Natural killer cell (primary cell): ENCODE results near the gene PPP4C. TPM values are rescaled to one million over a fixed set of nuclear protein-coding genes. Genes with fewer than 3 reads are reported as not detected.

Experiments used
- ATAC-seq, 3 donors: fragments of 150-1000 bp in 2 of 3; fragments of 200-7000 bp in 1 of 3; cut with Tn5 transposase; 1 replicate in 1 of 3; 2 replicates in 2 of 3; pipeline ENCODE4 v1.10.0; 2021; ENCODE audit warnings: mild to moderate bottlenecking in 2 of 3, moderate library complexity in 2 of 3
- DNase-seq, 2 donors: peaks; one replicate each; pipeline versions ENCODE4 v3.0.0 to v3.0.0-alpha.2; 2013 to 2021; ENCODE audit warnings: mixed read lengths in 1 of 2
- H3K27ac ChIP-seq: one replicate; pipeline ENCODE4 v1.5.1; 2013; ENCODE audit warnings: mild to moderate bottlenecking, low read length
- H3K27me3 ChIP-seq: one replicate; pipeline ENCODE4 v1.6.1; 2013; ENCODE audit warnings: low read length; ENCODE audit not compliant: control insufficient read depth, insufficient read depth
- H3K36me3 ChIP-seq: one replicate; pipeline ENCODE4 v1.6.1; 2013; ENCODE audit warnings: low read length; ENCODE audit not compliant: control insufficient read depth, insufficient read depth
- H3K4me1 ChIP-seq: one replicate; pipeline ENCODE4 v1.6.1; 2013; ENCODE audit warnings: low read length; ENCODE audit not compliant: control insufficient read depth, insufficient read depth
- H3K4me3 ChIP-seq: one replicate; pipeline ENCODE4 v1.5.1; 2013; ENCODE audit warnings: low read length
- H3K9me3 ChIP-seq: one replicate; pipeline ENCODE4 v1.6.1; 2013; ENCODE audit warnings: low read length; ENCODE audit not compliant: control insufficient read depth, insufficient read depth
- H3K27ac Mint-ChIP-seq, 2 donors: one replicate each; pipeline ENCODE4 v1.8.0; 2022; ENCODE audit warnings: mild to moderate bottlenecking in 2 of 2, mixed read lengths in 2 of 2, moderate library complexity in 1 of 2
- H3K27me3 Mint-ChIP-seq, 2 donors: one replicate each; pipeline ENCODE4 v1.8.0; 2022; ENCODE audit warnings: low read depth in 2 of 2, mixed read lengths in 2 of 2
- H3K36me3 Mint-ChIP-seq: one replicate; pipeline ENCODE4 v1.8.0; 2022; ENCODE audit warnings: mixed read lengths
- H3K4me1 Mint-ChIP-seq, 2 donors: one replicate each; pipeline ENCODE4 v1.8.0; 2022; ENCODE audit warnings: mixed read lengths in 2 of 2
- H3K4me3 Mint-ChIP-seq: one replicate; pipeline ENCODE4 v1.8.0; 2022; ENCODE audit warnings: mild to moderate bottlenecking, moderate library complexity, mixed read lengths
- H3K9me3 Mint-ChIP-seq, 2 donors: one replicate each; pipeline ENCODE4 v1.8.0; 2022; ENCODE audit warnings: mixed read lengths in 2 of 2
- WGBS: methylation state at CpG from one replicate; pipeline ENCODE4 v1.1.7; 2013; ENCODE audit warnings: missing lambda C conversion rate; ENCODE audit not compliant: insufficient coverage; 5-methylcytosine and 5-hydroxymethylcytosine counted together
- intact Hi-C: fragments of 100-400 bp; cut with micrococcal nuclease; formaldehyde crosslinking; loops from one replicate; pipeline ENCODE4 v1.14.2; 2022
- total RNA-seq, 4 donors: library from RNA; stranded (reverse); fragments of 120-200 nt in 1 of 4; gene quantifications; one replicate each; pipeline versions ENCODE4 v1.2.3 to v1.2.4, GENCODE V29; 2013 to 2022
- TF ChIP-seq, protein P1 (sequence below): fragments of 200-600 bp; IDR thresholded peaks from one replicate; pipeline ENCODE4 v1.8.0; 2022; ENCODE audit warnings: antibody characterized with exemption

The PPP4C gene
- total RNA-seq, 3 donors from 2014 or later (not counting 1 experiment from before 2014, with no cell fraction given), result 119 to 132 (median 130) TPM

DNA sequence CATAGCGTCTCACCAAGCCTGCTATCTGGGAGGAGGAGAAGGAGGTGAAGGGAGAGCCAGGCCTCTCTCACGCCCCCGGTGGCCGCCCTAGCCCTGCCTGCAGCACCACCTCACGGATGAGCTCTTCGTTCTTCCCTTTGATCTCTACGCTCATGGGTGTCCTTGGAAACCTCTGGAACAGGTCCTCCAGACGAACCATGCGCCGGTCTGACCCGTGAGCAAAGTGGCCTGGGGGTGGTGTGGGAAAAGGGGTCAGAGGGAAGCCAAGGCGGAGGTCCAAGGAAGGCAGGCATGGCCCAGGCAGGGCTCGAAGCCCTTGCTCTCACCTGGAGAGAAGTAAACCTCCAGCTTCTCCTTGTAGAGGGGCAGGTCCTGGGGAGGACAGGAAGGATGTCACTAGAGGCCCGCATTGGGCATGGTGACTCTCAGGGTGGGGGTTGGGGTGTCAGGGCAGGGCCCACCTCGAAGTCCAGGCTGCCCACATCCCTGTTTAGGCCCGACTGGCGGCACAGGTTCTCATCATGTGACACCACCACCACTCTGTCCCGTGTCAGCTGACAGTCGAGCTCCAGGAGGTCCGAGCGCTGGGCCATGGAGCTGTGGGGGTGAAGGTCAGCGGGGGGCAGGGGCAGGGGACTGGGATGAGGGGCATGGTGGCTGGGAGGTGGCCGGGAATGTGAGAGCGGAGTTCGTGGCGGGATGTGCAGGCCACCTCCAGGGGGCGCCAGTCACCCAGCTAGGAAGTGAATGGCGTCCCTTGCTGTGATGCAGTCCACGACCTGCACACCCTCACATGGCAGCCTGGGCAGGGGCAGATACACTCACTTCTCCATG lies 36.6 kb downstream of the PPP4C start:
- Histone ChIP-seq H3K36me3 (peaks cover 18% of the 10 kb centered on the region), H3K4me3 (no peak overlapping the region), H3K4me1 (no peaks in the 10 kb centered on the region), H3K27ac (no peak overlapping the region), H3K9me3 (no peaks in the 10 kb centered on the region), H3K27me3 (no peaks in the 10 kb centered on the region)
- ATAC-seq, result peak in 1 of 3 donors; percentile 60
- intact Hi-C loops, result no loop called here
- 88% methylated on average over 29 of the region's 29 CpGs for WGBS
- peak overlapping the region in 1 of 2 donors; percentile 40 for H3K27ac Mint-ChIP-seq
- H3K4me3 Mint-ChIP-seq, result no peak overlapping the region
- TF ChIP-seq, protein P1, sequence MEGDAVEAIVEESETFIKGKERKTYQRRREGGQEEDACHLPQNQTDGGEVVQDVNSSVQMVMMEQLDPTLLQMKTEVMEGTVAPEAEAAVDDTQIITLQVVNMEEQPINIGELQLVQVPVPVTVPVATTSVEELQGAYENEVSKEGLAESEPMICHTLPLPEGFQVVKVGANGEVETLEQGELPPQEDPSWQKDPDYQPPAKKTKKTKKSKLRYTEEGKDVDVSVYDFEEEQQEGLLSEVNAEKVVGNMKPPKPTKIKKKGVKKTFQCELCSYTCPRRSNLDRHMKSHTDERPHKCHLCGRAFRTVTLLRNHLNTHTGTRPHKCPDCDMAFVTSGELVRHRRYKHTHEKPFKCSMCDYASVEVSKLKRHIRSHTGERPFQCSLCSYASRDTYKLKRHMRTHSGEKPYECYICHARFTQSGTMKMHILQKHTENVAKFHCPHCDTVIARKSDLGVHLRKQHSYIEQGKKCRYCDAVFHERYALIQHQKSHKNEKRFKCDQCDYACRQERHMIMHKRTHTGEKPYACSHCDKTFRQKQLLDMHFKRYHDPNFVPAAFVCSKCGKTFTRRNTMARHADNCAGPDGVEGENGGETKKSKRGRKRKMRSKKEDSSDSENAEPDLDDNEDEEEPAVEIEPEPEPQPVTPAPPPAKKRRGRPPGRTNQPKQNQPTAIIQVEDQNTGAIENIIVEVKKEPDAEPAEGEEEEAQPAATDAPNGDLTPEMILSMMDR, result peak; percentile 45
- peak; percentile 37 to 72 for DNase-seq
- H3K27me3 Mint-ChIP-seq, result no peaks in the 10 kb centered on the region
- H3K9me3 Mint-ChIP-seq, result no peaks in the 10 kb centered on the region
- peaks cover 7% of the 10 kb centered on the region for H3K36me3 Mint-ChIP-seq
- H3K4me1 Mint-ChIP-seq, result peaks cover 0 to 6% of the 10 kb centered on the region in 2 donors

DNA sequence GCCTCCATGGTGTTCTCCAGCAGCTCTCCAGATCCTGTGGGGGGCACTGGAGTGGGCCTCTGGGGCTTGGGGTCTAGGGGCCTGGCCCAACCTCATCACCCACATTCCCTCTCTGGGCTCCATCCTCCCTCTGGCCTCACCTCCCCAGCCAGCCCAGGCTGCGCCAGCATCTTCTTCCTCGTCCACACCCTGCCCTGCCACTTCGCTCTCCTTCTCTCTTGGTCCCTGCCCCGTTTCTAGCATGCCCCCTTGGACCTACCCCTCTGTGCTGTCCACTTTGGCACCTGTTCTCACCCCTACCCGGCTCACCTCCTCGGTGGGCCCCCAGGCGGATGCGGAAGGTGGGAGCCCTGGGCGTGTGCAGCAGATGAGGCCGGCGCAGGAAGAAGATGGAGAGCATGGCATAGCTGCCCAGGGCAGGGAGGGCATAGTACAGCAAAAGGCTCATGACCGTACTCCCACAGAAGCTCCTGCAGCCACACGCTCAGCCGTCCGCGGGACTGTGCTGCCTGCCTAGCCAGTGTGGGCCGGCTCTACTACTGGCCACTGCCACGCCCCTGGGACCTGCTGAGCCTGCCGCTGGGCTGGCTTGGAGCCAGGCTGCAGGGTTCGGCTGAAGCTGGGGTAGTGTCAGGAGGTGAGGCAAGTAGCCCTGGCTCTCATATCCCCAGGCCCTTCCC lies 37.4 kb downstream of the PPP4C start, which contains the start of gene GDPD3:
Gene GDPD3, minus strand, starts transcription at position 507 of the 680 bp plus-strand sequence. Its CDS starts 59 bp downstream, at position 448.
- Mint-ChIP-seq H3K36me3 (peaks cover 7% of the 10 kb centered on the region), H3K4me1 (peaks cover 0 to 6% of the 10 kb centered on the region in 2 donors), H3K9me3 (no peaks in the 10 kb centered on the region), H3K27ac (peak within 1 kb of the TSS in 1 of 2 donors; percentile 40), H3K27me3 (no peaks in the 10 kb centered on the region), H3K4me3 (no peak within 1 kb of the TSS)
- intact Hi-C loops, result no loop called here
- H3K4me1 ChIP-seq, result no peaks in the 10 kb centered on the region
- DNase-seq (no peak), ATAC-seq (no peak)
- H3K4me3 ChIP-seq, result no peak within 1 kb of the TSS
- 97% methylated on average over 20 of the region's 20 CpGs for WGBS
- TF ChIP-seq, protein P1, result no peak
- H3K36me3 ChIP-seq, result peaks cover 21% of the 10 kb centered on the region
- H3K9me3 ChIP-seq, result no peaks in the 10 kb centered on the region
- H3K27ac ChIP-seq, result no peak within 1 kb of the TSS
- no peaks in the 10 kb centered on the region for H3K27me3 ChIP-seq

DNA sequence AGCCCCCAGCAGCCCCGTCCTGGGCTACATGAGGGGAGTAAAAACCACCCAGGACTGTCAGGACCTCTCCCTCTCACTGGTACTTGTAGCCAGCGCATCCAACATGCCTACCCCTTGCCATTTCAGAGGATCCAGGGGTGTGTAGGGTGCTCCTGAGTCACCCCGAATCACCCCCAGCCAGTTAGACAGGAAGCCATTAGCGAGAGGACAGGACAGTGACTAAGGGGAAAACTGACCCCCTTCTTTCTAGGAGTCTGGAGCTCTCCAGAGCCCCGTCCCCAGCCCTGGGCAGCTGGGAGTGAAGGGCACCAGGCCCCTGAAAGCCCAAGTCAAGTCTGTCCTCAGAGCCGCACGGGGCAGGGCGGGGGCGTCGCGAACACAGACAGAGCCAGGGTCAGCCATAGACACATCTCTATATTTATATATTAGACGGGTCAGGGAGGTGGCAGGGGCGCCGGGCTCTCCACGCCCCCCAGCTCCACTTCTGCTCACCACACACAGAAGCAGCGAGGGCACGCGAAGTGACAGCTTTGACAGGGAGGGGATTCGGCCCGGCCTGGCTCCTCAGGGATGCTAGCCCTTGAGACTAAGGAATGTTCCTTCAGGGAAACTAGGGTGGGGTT lies 38.0 kb downstream of the PPP4C start:
- ATAC-seq (no peak), DNase-seq (no peak)
- intact Hi-C loops, result no loop called here
- Histone ChIP-seq H3K27ac (no peak overlapping the region), H3K4me3 (no peak overlapping the region), H3K36me3 (peaks cover 17% of the 10 kb centered on the region), H3K27me3 (no peaks in the 10 kb centered on the region), H3K4me1 (no peaks in the 10 kb centered on the region), H3K9me3 (no peaks in the 10 kb centered on the region)
- TF ChIP-seq, protein P1, result no peak
- H3K36me3 Mint-ChIP-seq, result peaks cover 7% of the 10 kb centered on the region
- H3K4me3 Mint-ChIP-seq, result no peak overlapping the region
- 96% methylated on average over 20 of the region's 20 CpGs for WGBS
- H3K27me3 Mint-ChIP-seq, result no peaks in the 10 kb centered on the region
- H3K27ac Mint-ChIP-seq, result no peak overlapping the region
- H3K9me3 Mint-ChIP-seq, result no peaks in the 10 kb centered on the region
- peaks cover 0 to 6% of the 10 kb centered on the region in 2 donors for H3K4me1 Mint-ChIP-seq
